GM23338 (cell line): ENCODE data around the gene ITGA1. TPM values are rescaled to one million over a fixed set of nuclear protein-coding genes. Genes with fewer than 3 reads are reported as not detected.

ENCODE experiments used
- ATAC-seq: fragments of 200-7000 bp; cut with Tn5 transposase; 3 replicates; pipeline ENCODE4 v1.9.1; 2020
- DNase-seq: peaks from one replicate; pipeline ENCODE4 v3.0.0-alpha.2; 2015; ENCODE audit warnings: low spot score
- H2AFZ ChIP-seq: fragments of 200-600 bp; sonication (generic); 2 replicates; pipeline ENCODE4 v1.8.0; 2016; ENCODE audit warnings: antibody characterized with exemption, mild to moderate bottlenecking, moderate library complexity
- H3F3A ChIP-seq: fragments of 200-600 bp; sonication (generic); replicated peaks from 2 replicates; pipeline ENCODE4 v1.8.0; 2017; ENCODE audit warnings: antibody characterized with exemption, mixed run types, low read depth
- H3K27ac ChIP-seq: fragments of 200-600 bp; sonication (generic); 2 replicates; pipeline ENCODE4 v1.6.1; 2016; ENCODE audit warnings: low read depth
- H3K27me3 ChIP-seq: fragments of 200-600 bp; sonication (generic); 2 replicates; pipeline ENCODE4 v1.8.0; 2016; ENCODE audit warnings: mild to moderate bottlenecking, mixed run types, moderate library complexity; ENCODE audit not compliant: insufficient read depth
- H3K36me3 ChIP-seq: fragments of 200-600 bp; sonication (generic); 2 replicates; pipeline ENCODE4 v1.8.0; 2016; ENCODE audit warnings: mild to moderate bottlenecking; ENCODE audit not compliant: insufficient read depth
- H3K4me1 ChIP-seq: fragments of 200-600 bp; sonication (generic); 2 replicates; pipeline ENCODE4 v1.8.0; 2016; ENCODE audit warnings: mild to moderate bottlenecking, moderate library complexity; ENCODE audit not compliant: insufficient read depth
- H3K4me2 ChIP-seq: fragments of 200-600 bp; sonication (generic); 2 replicates; pipeline ENCODE4 v1.7.1; 2017; ENCODE audit warnings: mixed run types
- H3K4me3 ChIP-seq: fragments of 200-600 bp; sonication (generic); 2 replicates; pipeline ENCODE4 v1.6.1; 2016; ENCODE audit warnings: mixed run types
- H3K79me2 ChIP-seq: fragments of 200-600 bp; sonication (generic); replicated peaks from 2 replicates; pipeline ENCODE4 v1.8.0; 2017; ENCODE audit warnings: mild to moderate bottlenecking; ENCODE audit not compliant: insufficient read depth
- H3K9me2 ChIP-seq: fragments of 200-600 bp; sonication (generic); 2 replicates; pipeline ENCODE4 v1.8.0; 2017; ENCODE audit not compliant: insufficient read depth
- H4K20me1 ChIP-seq: fragments of 200-600 bp; sonication (generic); replicated peaks from 2 replicates; pipeline ENCODE4 v1.8.0; 2017; ENCODE audit warnings: mild to moderate bottlenecking; ENCODE audit not compliant: insufficient read depth
- H3K27ac Mint-ChIP-seq: 2 replicates; pipeline ENCODE4 v1.8.0; 2020; ENCODE audit warnings: inconsistent platforms, mild to moderate bottlenecking, moderate library complexity, mixed read lengths
- H3K27me3 Mint-ChIP-seq: 3 replicates; pipeline ENCODE4 v1.8.0; 2022; ENCODE audit warnings: low read depth, mild to moderate bottlenecking, moderate library complexity, mixed read lengths, inconsistent platforms; ENCODE audit not compliant: insufficient read depth, poor library complexity
- H3K36me3 Mint-ChIP-seq: 3 replicates; pipeline ENCODE4 v1.8.0; 2021; ENCODE audit warnings: low read depth, mild to moderate bottlenecking, inconsistent platforms, moderate library complexity, mixed read lengths
- H3K4me1 Mint-ChIP-seq: 3 replicates; pipeline ENCODE4 v1.8.0; 2020; ENCODE audit warnings: mild to moderate bottlenecking, inconsistent platforms, mixed read lengths
- H3K4me3 Mint-ChIP-seq: 3 replicates; pipeline ENCODE4 v1.8.0; 2021; ENCODE audit warnings: moderate library complexity, mild to moderate bottlenecking, inconsistent platforms, mixed read lengths
- H3K9me3 Mint-ChIP-seq: 3 replicates; pipeline ENCODE4 v1.8.0; 2020; ENCODE audit warnings: moderate library complexity, mild to moderate bottlenecking, inconsistent platforms, mixed read lengths
- CREB1 ChIP-seq: fragments of 250-450 bp; sonication (Bioruptor Pico); IDR thresholded peaks from 2 replicates; pipeline ENCODE4 v1.5.0; 2020; ENCODE audit warnings: low read depth, mild to moderate bottlenecking, moderate library complexity
- CTCF ChIP-seq, 2 experiments: fragments of 200-600 bp in 1 of 2; sonication (generic) in 1 of 2; conservative IDR thresholded peaks; 2 replicates each; pipeline versions ENCODE4 v1.5.1 to v1.6.1; 2016 to 2017; ENCODE audit warnings: antibody characterized with exemption in 2 of 2, low read depth in 2 of 2, mild to moderate bottlenecking in 2 of 2, moderate library complexity in 1 of 2
- ETS1 ChIP-seq: IDR thresholded peaks from 2 replicates; pipeline ENCODE4 v1.6.1; 2016; ENCODE audit warnings: antibody characterized with exemption
- EZH2 ChIP-seq: fragments of 200-600 bp; sonication (generic); IDR thresholded peaks from one replicate; pipeline ENCODE4 v1.8.0; 2017; ENCODE audit warnings: antibody characterized with exemption, mild to moderate bottlenecking, low read depth; ENCODE audit not compliant: unreplicated experiment
- EZH2phosphoT487 ChIP-seq: fragments of 200-600 bp; sonication (generic); IDR thresholded peaks from one replicate; pipeline ENCODE4 v1.8.1; 2018; ENCODE audit warnings: antibody characterized with exemption; ENCODE audit not compliant: unreplicated experiment
- JUNB ChIP-seq: IDR thresholded peaks from one replicate; pipeline ENCODE4 v1.6.1; 2016; ENCODE audit warnings: antibody characterized with exemption; ENCODE audit not compliant: unreplicated experiment
- REST ChIP-seq: IDR thresholded peaks from one replicate; pipeline ENCODE4 v1.6.1; 2018; ENCODE audit warnings: antibody characterized with exemption; ENCODE audit not compliant: unreplicated experiment
- STAT1 ChIP-seq: IDR thresholded peaks from one replicate; pipeline ENCODE4 v1.6.1; 2016; ENCODE audit warnings: antibody characterized with exemption; ENCODE audit not compliant: unreplicated experiment
- ZNF331 ChIP-seq: fragments of 250-450 bp; sonication (Bioruptor Pico); IDR thresholded peaks from 2 replicates; pipeline ENCODE4 v1.5.0; 2020; ENCODE audit warnings: low read depth, mild to moderate bottlenecking, moderate library complexity
- ZNF462 ChIP-seq: fragments of 250-450 bp; sonication (Bioruptor Pico); IDR thresholded peaks from 2 replicates; pipeline ENCODE4 v1.5.0; 2020; ENCODE audit warnings: mild to moderate bottlenecking, moderate library complexity
- polyA plus RNA-seq: library from polyadenylated mRNA; unstranded; fragments of >200 nt; fragmentation: Nextera tagmentation; extraction: Ambion mirVana; gene quantifications from 2 replicates; pipeline ENCODE4 v1.2.1, GENCODE V29; 2016
- total RNA-seq: library from RNA; depleted of rRNA; stranded (reverse); fragments of >200 nt; shearing (Covaris generic); gene quantifications from 2 replicates; pipeline ENCODE4 v1.2.3, GENCODE V29; 2014

Gene ITGA1
- total and polyA plus RNA-seq, 2 experiments from 2014 or later, result 1.8 to 4.9 TPM

GRCh38 chr5:52920929-52921328, 133.2 kb downstream of the ITGA1 start:
- H3K4me2 ChIP-seq, result no peak overlapping the region
- H3K27me3 ChIP-seq, result no peaks in the 10 kb centered on the region
- no peaks in the 10 kb centered on the region for H3K9me3 Mint-ChIP-seq
- no peak overlapping the region for H3K27ac Mint-ChIP-seq
- no peaks in the 10 kb centered on the region for H3K36me3 ChIP-seq
- DNase-seq (no peak), ATAC-seq (no peak)
- TF ChIP-seq CTCF (conservative IDR thresholded peaks at IDR 0.05; ENCODE audit: low read depth in 2 of 2) (no peak), ZNF331 (CRISPR knock-in tag) (no peak), EZH2 (no peak), EZH2phosphoT487 (no peak), ETS1 (no peak), ZNF462 (no peak), STAT1 (no peak), JUNB (no peak), REST (no peak), CREB1 (CRISPR knock-in tag) (no peak)
- H3K27ac ChIP-seq, result no peak overlapping the region
- no peak overlapping the region for H3K4me3 Mint-ChIP-seq
- H3K79me2 ChIP-seq, result no peaks in the 10 kb centered on the region
- H3F3A ChIP-seq, result no peaks in the 10 kb centered on the region
- no peaks in the 10 kb centered on the region for H3K36me3 Mint-ChIP-seq
- H4K20me1 ChIP-seq, result no peaks in the 10 kb centered on the region
- H2AFZ ChIP-seq, result no peak overlapping the region
- H3K9me2 ChIP-seq, result no peaks in the 10 kb centered on the region
- H3K4me3 ChIP-seq, result no peak overlapping the region
- no peaks in the 10 kb centered on the region for H3K27me3 Mint-ChIP-seq
- no peaks in the 10 kb centered on the region for H3K4me1 ChIP-seq
- peaks cover 7% of the 10 kb centered on the region; the same call in 2 of the 3 replicates for H3K4me1 Mint-ChIP-seq
